Mammary epithelial cell (primary cell): ENCODE measurements around the gene PLCD1.

Experiments
- EZH2 ChIP-seq: IDR thresholded peaks from 2 replicates; pipeline ENCODE4 v1.6.1; 2012; ENCODE audit warnings: low read length, inconsistent platforms, borderline replicate concordance
- TF ChIP-seq, protein P1 (sequence below), 2 donors: IDR thresholded peaks in 1 of 2; conservative IDR thresholded peaks in 1 of 2; 2 replicates each; pipeline ENCODE4 v1.5.1; 2011 to 2012; ENCODE audit warnings: inconsistent platforms in 2 of 2, low read length in 2 of 2, mild to moderate bottlenecking in 2 of 2, control low read depth in 1 of 2, low read depth in 1 of 2; ENCODE audit not compliant: insufficient read depth in 1 of 2; ENCODE audit errors: extremely low read depth in 1 of 2

DNA sequence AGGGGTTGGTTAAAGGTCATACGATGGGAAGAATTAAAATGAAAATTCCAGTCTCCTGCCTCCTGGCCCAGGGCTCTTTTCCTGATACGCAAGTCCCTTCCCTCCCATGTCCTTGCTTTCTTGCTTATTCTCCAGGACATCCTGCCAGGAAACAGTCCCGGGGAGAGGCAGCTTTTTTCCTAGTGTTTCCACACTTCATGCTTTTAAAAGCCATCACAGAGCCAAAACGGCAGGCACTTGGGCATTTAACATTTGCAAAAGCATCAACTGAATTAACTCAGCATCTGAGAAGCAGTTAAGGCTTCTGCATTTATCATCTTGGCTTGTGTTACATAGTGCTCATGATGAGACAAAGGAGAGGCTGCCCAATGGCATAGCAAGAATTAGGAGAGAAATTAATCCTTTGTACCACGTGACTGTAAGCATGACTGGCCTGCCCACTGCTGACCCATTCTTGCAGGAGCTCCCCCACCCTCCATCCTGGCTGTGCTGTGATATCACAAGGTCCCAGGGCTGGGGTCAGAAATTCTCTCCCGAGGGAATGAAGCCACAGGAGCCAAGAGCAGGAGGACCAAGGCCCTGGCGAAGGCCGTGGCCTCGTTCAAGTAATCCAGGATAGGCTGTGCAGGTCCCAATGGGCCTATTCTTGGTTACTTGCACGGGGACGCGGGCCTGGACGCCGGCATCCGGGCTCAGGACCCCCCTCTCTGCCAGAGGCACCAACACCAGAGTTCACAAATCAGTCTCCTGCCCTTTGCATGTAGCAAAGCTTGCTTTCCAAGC lies 60.4 kb downstream of the PLCD1 start:
- TF ChIP-seq, protein P1, sequence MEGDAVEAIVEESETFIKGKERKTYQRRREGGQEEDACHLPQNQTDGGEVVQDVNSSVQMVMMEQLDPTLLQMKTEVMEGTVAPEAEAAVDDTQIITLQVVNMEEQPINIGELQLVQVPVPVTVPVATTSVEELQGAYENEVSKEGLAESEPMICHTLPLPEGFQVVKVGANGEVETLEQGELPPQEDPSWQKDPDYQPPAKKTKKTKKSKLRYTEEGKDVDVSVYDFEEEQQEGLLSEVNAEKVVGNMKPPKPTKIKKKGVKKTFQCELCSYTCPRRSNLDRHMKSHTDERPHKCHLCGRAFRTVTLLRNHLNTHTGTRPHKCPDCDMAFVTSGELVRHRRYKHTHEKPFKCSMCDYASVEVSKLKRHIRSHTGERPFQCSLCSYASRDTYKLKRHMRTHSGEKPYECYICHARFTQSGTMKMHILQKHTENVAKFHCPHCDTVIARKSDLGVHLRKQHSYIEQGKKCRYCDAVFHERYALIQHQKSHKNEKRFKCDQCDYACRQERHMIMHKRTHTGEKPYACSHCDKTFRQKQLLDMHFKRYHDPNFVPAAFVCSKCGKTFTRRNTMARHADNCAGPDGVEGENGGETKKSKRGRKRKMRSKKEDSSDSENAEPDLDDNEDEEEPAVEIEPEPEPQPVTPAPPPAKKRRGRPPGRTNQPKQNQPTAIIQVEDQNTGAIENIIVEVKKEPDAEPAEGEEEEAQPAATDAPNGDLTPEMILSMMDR (conservative IDR thresholded peaks at IDR 0.05 in 1 of 2, IDR thresholded peaks at IDR 0.05 in 1 of 2; ENCODE audit: extremely low read depth in 1 of 2, insufficient read depth in 1 of 2, low read depth in 1 of 2, low read length in 2 of 2), result no peak
- no peak for TF ChIP-seq EZH2
